H9 (cell line): ENCODE results near the gene ICOSLG. TPM values are rescaled to one million over a fixed set of nuclear protein-coding genes. Genes with fewer than 3 reads are reported as not detected.

ENCODE experiments used
- DNase-seq: peaks from one replicate; pipeline ENCODE4 v3.0.0-alpha.2; 2017
- H2AFZ ChIP-seq: one replicate; pipeline ENCODE4 v1.6.1; 2013; ENCODE audit warnings: mild to moderate bottlenecking, low read length, control low read depth, moderate library complexity
- H2AK5ac ChIP-seq: 2 replicates; pipeline ENCODE4 v1.6.1; 2013; ENCODE audit warnings: low read length, control low read depth, mixed read lengths; ENCODE audit not compliant: insufficient read length
- H2BK120ac ChIP-seq: one replicate; pipeline ENCODE4 v1.6.1; 2013; ENCODE audit warnings: low read depth, mild to moderate bottlenecking, low read length, control low read depth, inconsistent platforms; ENCODE audit not compliant: poor library complexity, severe bottlenecking
- H2BK12ac ChIP-seq: 2 replicates; pipeline ENCODE4 v1.6.1; 2013; ENCODE audit warnings: low read length, control low read depth, mixed read lengths, low read depth; ENCODE audit not compliant: insufficient read length
- H2BK15ac ChIP-seq: 2 replicates; pipeline ENCODE4 v1.6.1; 2013; ENCODE audit warnings: low read depth, low read length, control low read depth
- H2BK20ac ChIP-seq: one replicate; pipeline ENCODE4 v1.6.1; 2013; ENCODE audit warnings: low read depth, mild to moderate bottlenecking, low read length, control low read depth, inconsistent platforms; ENCODE audit not compliant: poor library complexity, severe bottlenecking
- H2BK5ac ChIP-seq: 2 replicates; pipeline ENCODE4 v1.6.1; 2013; ENCODE audit warnings: low read length, control low read depth, mixed read lengths; ENCODE audit not compliant: insufficient read length
- H3K14ac ChIP-seq: 2 replicates; pipeline ENCODE4 v1.6.1; 2013; ENCODE audit warnings: low read length, control low read depth; ENCODE audit not compliant: insufficient read depth
- H3K18ac ChIP-seq: 2 replicates; pipeline ENCODE4 v1.6.1; 2013; ENCODE audit warnings: low read depth, mild to moderate bottlenecking, mixed read lengths, low read length, control low read depth; ENCODE audit not compliant: insufficient read length
- H3K23ac ChIP-seq: 2 replicates; pipeline ENCODE4 v1.6.1; 2013; ENCODE audit warnings: low read length, control low read depth, mixed read lengths, low read depth; ENCODE audit not compliant: insufficient read length
- H3K23me2 ChIP-seq: 2 replicates; pipeline ENCODE4 v1.6.1; 2013; ENCODE audit warnings: low read depth, mild to moderate bottlenecking, mixed read lengths, low read length, control low read depth; ENCODE audit not compliant: insufficient read length, poor library complexity, severe bottlenecking
- H3K27ac ChIP-seq: 2 replicates; pipeline ENCODE4 v1.5.1; 2013; ENCODE audit warnings: low read length, control low read depth, mixed read lengths, low read depth; ENCODE audit not compliant: insufficient read length
- H3K27me3 ChIP-seq: 2 replicates; pipeline ENCODE4 v1.6.1; 2013; ENCODE audit warnings: low read length, control low read depth, inconsistent platforms; ENCODE audit not compliant: insufficient read depth
- H3K4ac ChIP-seq: 2 replicates; pipeline ENCODE4 v1.6.1; 2013; ENCODE audit warnings: low read depth, mild to moderate bottlenecking, control low read depth, inconsistent platforms, low read length, moderate library complexity
- H3K4me1 ChIP-seq: 2 replicates; pipeline ENCODE4 v1.6.1; 2013; ENCODE audit warnings: low read length, control low read depth, inconsistent platforms; ENCODE audit not compliant: insufficient read depth
- H3K4me2 ChIP-seq: 2 replicates; pipeline ENCODE4 v1.6.1; 2013; ENCODE audit warnings: low read length, control low read depth, mixed read lengths; ENCODE audit not compliant: insufficient read length, insufficient read depth
- H3K56ac ChIP-seq: 2 replicates; pipeline ENCODE4 v1.6.1; 2013; ENCODE audit warnings: low read depth, mild to moderate bottlenecking, mixed read lengths, low read length, control low read depth; ENCODE audit not compliant: insufficient read length
- H3K79me1 ChIP-seq: 2 replicates; pipeline ENCODE4 v1.6.1; 2013; ENCODE audit warnings: low read depth, mild to moderate bottlenecking, moderate library complexity, low read length, control low read depth, inconsistent platforms; ENCODE audit not compliant: insufficient read depth, poor library complexity, severe bottlenecking
- H3K79me2 ChIP-seq: 2 replicates; pipeline ENCODE4 v1.6.1; 2013; ENCODE audit warnings: low read length, control low read depth, inconsistent platforms; ENCODE audit not compliant: insufficient read depth
- H3K9ac ChIP-seq: 2 replicates; pipeline ENCODE4 v1.6.1; 2013; ENCODE audit warnings: low read length, control low read depth, mixed read lengths; ENCODE audit not compliant: insufficient read length; ENCODE audit errors: extremely low read depth
- H3K9me3 ChIP-seq: one replicate; pipeline ENCODE4 v1.6.1; 2013; ENCODE audit warnings: low read depth, low read length, inconsistent platforms; ENCODE audit not compliant: control insufficient read depth
- H3T11ph ChIP-seq: one replicate; pipeline ENCODE4 v1.6.1; 2013; ENCODE audit warnings: mild to moderate bottlenecking, low read length, control low read depth, inconsistent platforms
- H4K20me1 ChIP-seq: one replicate; pipeline ENCODE4 v1.6.1; 2013; ENCODE audit not compliant: control insufficient read depth, insufficient read length, insufficient read depth
- H4K5ac ChIP-seq: 2 replicates; pipeline ENCODE4 v1.6.1; 2013; ENCODE audit warnings: low read depth, mild to moderate bottlenecking, mixed read lengths, low read length, control low read depth; ENCODE audit not compliant: insufficient read length
- H4K8ac ChIP-seq: replicated peaks from 2 replicates; pipeline ENCODE4 v1.6.1; 2013; ENCODE audit warnings: low read length, control low read depth, mixed read lengths, low read depth; ENCODE audit not compliant: insufficient read length
- H4K91ac ChIP-seq: 2 replicates; pipeline ENCODE4 v1.6.1; 2013; ENCODE audit warnings: low read depth, mild to moderate bottlenecking, moderate library complexity, mixed read lengths, low read length, control low read depth; ENCODE audit not compliant: insufficient read length
- H3K27ac Mint-ChIP-seq, 3 experiments: 2 replicates in 2 of 3; 3 replicates in 1 of 3; pipeline ENCODE4 v1.8.0; 2020 to 2021; ENCODE audit warnings: mixed read lengths in 3 of 3, mild to moderate bottlenecking in 1 of 3, moderate library complexity in 1 of 3
- H3K27me3 Mint-ChIP-seq: 2 replicates; pipeline ENCODE4 v1.8.0; 2021; ENCODE audit warnings: low read depth, mild to moderate bottlenecking, moderate library complexity, mixed read lengths
- H3K36me3 Mint-ChIP-seq, 3 experiments: 2 replicates in 2 of 3; 3 replicates in 1 of 3; pipeline ENCODE4 v1.8.0; 2020 to 2021; ENCODE audit warnings: low read depth in 3 of 3, mixed read lengths in 3 of 3; ENCODE audit not compliant: insufficient read depth in 1 of 3
- H3K4me1 Mint-ChIP-seq, 2 experiments: 2 replicates each; pipeline ENCODE4 v1.8.0; 2020; ENCODE audit warnings: mixed read lengths in 2 of 2
- H3K4me3 Mint-ChIP-seq, 2 experiments: 2 replicates in 1 of 2; 3 replicates in 1 of 2; pipeline ENCODE4 v1.8.0; 2020 to 2021; ENCODE audit warnings: mild to moderate bottlenecking in 2 of 2, mixed read lengths in 2 of 2, moderate library complexity in 1 of 2
- H3K9me3 Mint-ChIP-seq, 2 experiments: 2 replicates in 1 of 2; 3 replicates in 1 of 2; pipeline ENCODE4 v1.8.0; 2020; ENCODE audit warnings: mild to moderate bottlenecking in 2 of 2, mixed read lengths in 2 of 2, moderate library complexity in 1 of 2
- WGBS: extraction: QIAGEN DNeasy Blood & Tissue Kit; methylation state at CpG from one replicate; pipeline ENCODE4 v1.1.7; 2013; ENCODE audit warnings: missing lambda C conversion rate, low lambda C conversion rate, mixed read lengths; ENCODE audit not compliant: insufficient read length; ENCODE audit errors: extremely low coverage; 5-methylcytosine and 5-hydroxymethylcytosine counted together
- total RNA-seq: library from RNA; stranded (reverse); gene quantifications from 2 replicates; pipeline ENCODE4 v1.2.1, GENCODE V29; 2021
- TF ChIP-seq, protein P1 (sequence below): fragments of 200-600 bp; sonication (generic); conservative IDR thresholded peaks from 3 replicates; pipeline ENCODE4 v1.8.0; 2021; ENCODE audit warnings: antibody characterized with exemption, mild to moderate bottlenecking

Gene ICOSLG
- total RNA-seq, 1 experiment from 2014 or later: 6.8 TPM

DNA sequence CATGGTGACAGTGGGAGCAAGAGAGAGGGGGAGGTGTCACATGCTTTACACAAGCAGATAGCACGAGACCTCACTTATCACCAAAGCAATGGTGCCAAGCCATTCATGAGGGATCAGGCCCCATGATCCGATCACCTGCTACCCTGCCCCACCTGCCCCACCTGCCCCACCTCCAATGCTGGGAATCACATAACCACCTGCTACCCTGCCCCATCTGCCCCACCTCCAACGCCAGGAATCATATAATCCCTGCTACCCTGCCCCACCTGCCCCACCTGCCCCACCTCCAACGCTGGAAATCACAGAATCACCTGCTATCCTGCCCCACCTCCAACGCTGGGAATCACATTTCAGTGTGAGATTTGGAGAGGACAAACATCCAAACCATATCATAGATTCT is 34.3 kb upstream of the ICOSLG start:
- no peaks in the 10 kb centered on the region for H3K9me3 ChIP-seq
- DNase-seq: no peak
- no peak overlapping the region for H4K91ac ChIP-seq
- H3K27me3 ChIP-seq: no peaks in the 10 kb centered on the region
- H3T11ph ChIP-seq: no peak overlapping the region
- Mint-ChIP-seq H3K27ac (no peak overlapping the region), H3K4me1 (no peaks in the 10 kb centered on the region; a peak in 1 of 4 replicates), H3K36me3 (no peaks in the 10 kb centered on the region), H3K9me3 (no peaks in the 10 kb centered on the region; a peak in 1 of 5 replicates), H3K27me3 (peaks cover 8% of the 10 kb centered on the region), H3K4me3 (no peak overlapping the region)
- no peak overlapping the region for H3K27ac ChIP-seq
- H4K20me1 ChIP-seq: no peaks in the 10 kb centered on the region
- no peak overlapping the region for H2BK12ac ChIP-seq
- H3K23ac ChIP-seq: no peak overlapping the region
- H3K14ac ChIP-seq: no peak overlapping the region
- H3K4me1 ChIP-seq: no peaks in the 10 kb centered on the region
- no peak overlapping the region for H3K4me2 ChIP-seq
- no peak overlapping the region for H3K56ac ChIP-seq
- no peak overlapping the region for H2AFZ ChIP-seq
- H2BK20ac ChIP-seq: no peak overlapping the region
- H4K5ac ChIP-seq: no peak overlapping the region
- no peak overlapping the region for H4K8ac ChIP-seq
- H2BK120ac ChIP-seq: no peak overlapping the region
- no peaks in the 10 kb centered on the region for H3K79me2 ChIP-seq
- H2BK15ac ChIP-seq: no peak overlapping the region
- no peak overlapping the region for H3K18ac ChIP-seq
- no peak overlapping the region for H2BK5ac ChIP-seq
- no CpG with 5 or more reads among the region's 5 CpGs for WGBS
- H2AK5ac ChIP-seq: no peak overlapping the region
- no peak overlapping the region for H3K4ac ChIP-seq
- H3K23me2 ChIP-seq: no peaks in the 10 kb centered on the region
- TF ChIP-seq, protein P1, sequence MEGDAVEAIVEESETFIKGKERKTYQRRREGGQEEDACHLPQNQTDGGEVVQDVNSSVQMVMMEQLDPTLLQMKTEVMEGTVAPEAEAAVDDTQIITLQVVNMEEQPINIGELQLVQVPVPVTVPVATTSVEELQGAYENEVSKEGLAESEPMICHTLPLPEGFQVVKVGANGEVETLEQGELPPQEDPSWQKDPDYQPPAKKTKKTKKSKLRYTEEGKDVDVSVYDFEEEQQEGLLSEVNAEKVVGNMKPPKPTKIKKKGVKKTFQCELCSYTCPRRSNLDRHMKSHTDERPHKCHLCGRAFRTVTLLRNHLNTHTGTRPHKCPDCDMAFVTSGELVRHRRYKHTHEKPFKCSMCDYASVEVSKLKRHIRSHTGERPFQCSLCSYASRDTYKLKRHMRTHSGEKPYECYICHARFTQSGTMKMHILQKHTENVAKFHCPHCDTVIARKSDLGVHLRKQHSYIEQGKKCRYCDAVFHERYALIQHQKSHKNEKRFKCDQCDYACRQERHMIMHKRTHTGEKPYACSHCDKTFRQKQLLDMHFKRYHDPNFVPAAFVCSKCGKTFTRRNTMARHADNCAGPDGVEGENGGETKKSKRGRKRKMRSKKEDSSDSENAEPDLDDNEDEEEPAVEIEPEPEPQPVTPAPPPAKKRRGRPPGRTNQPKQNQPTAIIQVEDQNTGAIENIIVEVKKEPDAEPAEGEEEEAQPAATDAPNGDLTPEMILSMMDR: no peak
- H3K9ac ChIP-seq: no peak overlapping the region
- no peaks in the 10 kb centered on the region for H3K79me1 ChIP-seq
